Measurements from ENCODE around the gene PTPN1. TPM values are rescaled to one million over a fixed set of nuclear protein-coding genes. Genes with fewer than 3 reads are reported as not detected.

PTPN1 gene
- total and polyA plus RNA-seq, 10 of the 15 experiments (the other 5 are each of a cell fraction or from before 2014, with no cell fraction given), result 15.9 to 74.7 (median 43.9) TPM

- FAIRE-seq, result no peak
- BruUV-seq (replicated peaks), result no TSS peak
- CTCF ChIA-PET, result interaction anchor here (0.7 to 3.1 kb wide), 8 partner anchors 8 to 62 kb away, joined by 3 to 13 read pairs (median 3); no protein-coding TSS in a partner anchor
Measured at GRCh38 chr20:50526403-50526989, 16.3 kb downstream of the PTPN1 start.

More at GRCh38 chr20:50526403-50526989, 16.3 kb downstream of the PTPN1 start:
- peak overlapping the region; percentile 52 for H3K27ac ChIP-seq (ENCODE audit: control insufficient read depth, insufficient read depth)
- intact Hi-C loops (cut with micrococcal nuclease; ENCODE audit: unreplicated experiment) (no loop called here), in situ Hi-C loops (cut with MboI) (no loop called here)
- H4K20me1 ChIP-seq (ENCODE audit: control insufficient read depth, insufficient read depth), result peaks cover 4% of the 10 kb centered on the region; the same call in 1 of the 2 replicates
- no peaks in the 10 kb centered on the region for H3K9me3 ChIP-seq (replicated peaks; ENCODE audit: control insufficient read depth, insufficient read depth, low read length)
- H3K4me2 ChIP-seq (ENCODE audit: control insufficient read depth, insufficient read depth), result peak overlapping the region; percentile 25; the same call in 1 of the 2 replicates
- SMC1A ChIA-PET (ENCODE audit: uncharacterized antibody, unreplicated experiment), result interaction anchor here (73.1 to 95.1 kb wide), 2 partner anchors 18 to 19 kb away, joined by 2799 read pairs; partner anchors contain the start of gene PTPN1
- no peak overlapping the region for H2AFZ ChIP-seq (ENCODE audit: control insufficient read depth, low read depth, low read length)
- H3K9ac ChIP-seq (ENCODE audit: control insufficient read depth, insufficient read depth, low read length), result no peak overlapping the region
- 58% methylated on average over 3 of the region's 3 CpGs for WGBS (ENCODE audit: insufficient coverage, insufficient replicate concordance, low lambda C conversion rate, missing lambda C conversion rate)
- DNase-seq (ENCODE audit: low read depth, low spot score) (no peak), ATAC-seq (no peak)
- TF ChIP-seq RUNX3 (IDR thresholded peaks at IDR 0.05; ENCODE audit: low read length) (0 out of 2 replicates have a peak, but pooled peaks have one; percentile 23), E4F1 (IDR thresholded peaks at IDR 0.05; ENCODE audit: borderline replicate concordance, partially characterized antibody) (no peak), BMI1 (IDR thresholded peaks at IDR 0.05; ENCODE audit: borderline replicate concordance) (no peak), DPF2 (IDR thresholded peaks at IDR 0.05) (no peak), FOXK2 (IDR thresholded peaks at IDR 0.05) (no peak)
- H3K27me3 ChIP-seq (replicated peaks in 1 of 2; ENCODE audit: control insufficient read depth in 2 of 2, insufficient read depth in 2 of 2, low read length in 1 of 2), result no peaks in the 10 kb centered on the region
- POLR2A ChIA-PET, result interaction anchor here (0.6 to 4.9 kb wide), 5 partner anchors 8 to 52 kb away, joined by 4 to 56 read pairs (median 6); partner anchors contain the start of gene PTPN1
- H3K4me1 ChIP-seq (ENCODE audit: control insufficient read depth, insufficient read depth, low read length), result peaks cover 54% of the 10 kb centered on the region
- RAD21 ChIA-PET (ENCODE audit: unreplicated experiment), result interaction anchor here (0.7 to 6.6 kb wide), 4 partner anchors 8 to 19 kb away, joined by 3 to 40 read pairs (median 4); no protein-coding TSS in a partner anchor
- peaks cover 0 to 7% of the 10 kb centered on the region in 2 experiments; a peak in 2 of 4 replicates for H3K36me3 ChIP-seq (ENCODE audit: control insufficient read depth in 2 of 2, insufficient read depth in 2 of 2, low read length in 1 of 2)
- H3K79me2 ChIP-seq (ENCODE audit: control insufficient read depth, insufficient read depth, low read length), result peaks cover 91% of the 10 kb centered on the region
- no peak overlapping the region for H3K4me3 ChIP-seq

Measured in GM12878 (cell line).